Measurements from ENCODE around the gene PLAC8L1.

DNA sequence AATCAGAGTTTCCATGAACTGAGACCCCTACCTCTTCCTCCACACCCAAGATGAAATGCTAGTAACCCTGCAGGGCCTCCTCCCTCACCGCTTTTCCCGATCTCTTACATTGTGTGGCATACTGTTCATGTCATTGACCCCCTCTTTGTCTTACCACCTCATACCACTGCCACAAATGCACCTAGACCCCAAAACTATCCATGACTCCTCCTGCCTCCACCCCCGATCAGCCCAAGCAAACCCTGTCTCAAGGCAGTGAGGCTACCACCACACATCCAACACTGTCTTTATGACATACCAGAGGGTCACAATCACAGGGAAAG, 55.7 kb downstream of the PLAC8L1 start:
- TF ChIP-seq CTCF (conservative IDR thresholded peaks at IDR 0.05) (peak; percentile 45; the same call in 1 of the 2 replicates), EZH2 (IDR thresholded peaks at IDR 0.05; ENCODE audit: low read depth) (no peak)
